Neural cell (in vitro differentiated cells): ENCODE data around the gene IVNS1ABP. TPM values are rescaled to one million over a fixed set of nuclear protein-coding genes. Genes with fewer than 3 reads are reported as not detected.

Experiments used
- H2AFZ ChIP-seq: fragments of 200-600, 300-800 bp; sonication (generic), shearing (Covaris generic); 2 replicates; pipeline ENCODE4 v1.6.0; 2014; ENCODE audit warnings: low read depth, mild to moderate bottlenecking, antibody characterized with exemption, low read length, moderate library complexity
- H3F3A ChIP-seq: fragments of 200-600 bp; shearing (Covaris generic); 2 replicates; pipeline ENCODE4 v1.6.1; 2016; ENCODE audit warnings: mild to moderate bottlenecking, moderate library complexity, mixed read lengths, antibody characterized with exemption, low read length; ENCODE audit not compliant: insufficient read depth, poor library complexity, severe bottlenecking
- H3K27ac ChIP-seq: fragments of 200-600, 300-800 bp; sonication (generic), shearing (Covaris generic); 2 replicates; pipeline ENCODE4 v1.5.1; 2014; ENCODE audit warnings: mild to moderate bottlenecking, low read length, moderate library complexity
- H3K27me3 ChIP-seq: fragments of 300-800, 200-600 bp; sonication (generic), shearing (Covaris generic); 2 replicates; pipeline ENCODE4 v1.6.0; 2014; ENCODE audit warnings: mild to moderate bottlenecking, low read depth, low read length, moderate library complexity; ENCODE audit not compliant: insufficient read depth
- H3K36me3 ChIP-seq: fragments of 300-800, 200-600 bp; sonication (generic), shearing (Covaris generic); 2 replicates; pipeline ENCODE4 v1.5.1; 2014; ENCODE audit warnings: mild to moderate bottlenecking, antibody characterized with exemption, low read length, moderate library complexity; ENCODE audit not compliant: insufficient read depth
- H3K4me2 ChIP-seq: fragments of 300-800, 200-600 bp; sonication (generic), shearing (Covaris generic); 2 replicates; pipeline ENCODE4 v1.6.0; 2014; ENCODE audit warnings: mild to moderate bottlenecking, low read length
- H3K4me3 ChIP-seq: fragments of 300-800, 200-600 bp; sonication (generic), shearing (Covaris generic); 2 replicates; pipeline ENCODE4 v1.5.1; 2014; ENCODE audit warnings: mild to moderate bottlenecking, low read length, moderate library complexity
- H3K79me2 ChIP-seq: fragments of 200-600 bp; shearing (Covaris generic); replicated peaks from 2 replicates; pipeline ENCODE4 v1.6.0; 2014; ENCODE audit warnings: mild to moderate bottlenecking, low read length, moderate library complexity; ENCODE audit not compliant: insufficient read depth
- H3K9ac ChIP-seq: fragments of 300-800, 200-600 bp; sonication (generic), shearing (Covaris generic); 2 replicates; pipeline ENCODE4 v1.6.1; 2016; ENCODE audit warnings: mild to moderate bottlenecking, low read length, mixed read lengths
- H3K9me2 ChIP-seq: fragments of 200-600 bp; shearing (Covaris generic); 2 replicates; pipeline ENCODE4 v1.6.1; 2016; ENCODE audit warnings: mild to moderate bottlenecking, low read length, mixed read lengths; ENCODE audit not compliant: insufficient read depth
- H3K9me3 ChIP-seq: fragments of 200-600, 300-800 bp; sonication (generic), shearing (Covaris generic); 2 replicates; pipeline ENCODE4 v1.6.1; 2016; ENCODE audit warnings: mild to moderate bottlenecking, mixed run types, low read length, moderate library complexity, mixed read lengths
- H4K20me1 ChIP-seq: fragments of 200-600 bp; shearing (Covaris generic); 2 replicates; pipeline ENCODE4 v1.6.1; 2016; ENCODE audit warnings: mild to moderate bottlenecking, mixed run types; ENCODE audit not compliant: insufficient read depth
- CTCF ChIP-seq: fragments of 450-650 bp; IDR thresholded peaks from 2 replicates; pipeline ENCODE4 v1.5.1; 2014; ENCODE audit warnings: antibody characterized with exemption, mild to moderate bottlenecking, moderate library complexity; ENCODE audit not compliant: poor library complexity, severe bottlenecking
- EP300 ChIP-seq: fragments of 450-650 bp; conservative IDR thresholded peaks from 2 replicates; pipeline ENCODE4 v1.6.1; 2014; ENCODE audit warnings: antibody characterized with exemption, mild to moderate bottlenecking, moderate library complexity; ENCODE audit not compliant: poor library complexity, severe bottlenecking
- EZH2 ChIP-seq: fragments of 200-600, 300-800 bp; shearing (Covaris generic), sonication (generic); IDR thresholded peaks from 2 replicates; pipeline ENCODE4 v1.6.1; 2014; ENCODE audit warnings: antibody characterized with exemption, low read length, borderline replicate concordance, mild to moderate bottlenecking; ENCODE audit not compliant: insufficient read depth, poor library complexity, severe bottlenecking
- MXI1 ChIP-seq: fragments of 450-650 bp; conservative IDR thresholded peaks from 2 replicates; pipeline ENCODE4 v1.6.1; 2014; ENCODE audit warnings: antibody characterized with exemption, mild to moderate bottlenecking; ENCODE audit not compliant: poor library complexity, severe bottlenecking
- POLR2AphosphoS5 ChIP-seq: IDR thresholded peaks from 2 replicates; pipeline ENCODE4 v1.6.1; 2012
- RAD21 ChIP-seq: fragments of 450-650 bp; conservative IDR thresholded peaks from 2 replicates; pipeline ENCODE4 v1.6.1; 2014; ENCODE audit warnings: antibody characterized with exemption, mild to moderate bottlenecking, moderate library complexity
- REST ChIP-seq: IDR thresholded peaks from 2 replicates; pipeline ENCODE4 v1.6.1; 2012; ENCODE audit warnings: borderline replicate concordance
- SMC3 ChIP-seq: fragments of 450-650 bp; conservative IDR thresholded peaks from 2 replicates; pipeline ENCODE4 v1.6.1; 2014; ENCODE audit warnings: antibody characterized with exemption, mild to moderate bottlenecking, moderate library complexity; ENCODE audit not compliant: poor library complexity
- TAF1 ChIP-seq: IDR thresholded peaks from 2 replicates; pipeline ENCODE4 v1.6.1; 2012; ENCODE audit warnings: low read depth
- polyA plus RNA-seq: library from polyadenylated mRNA; depleted of rRNA; stranded (reverse); fragments of >200 nt; gene quantifications from 2 replicates; pipeline ENCODE4 v1.2.3, GENCODE V29; 2014

IVNS1ABP gene
- polyA plus RNA-seq, 1 donor from 2014 or later: 208 TPM

GRCh38 chr1:185291652-185292051, 25.4 kb downstream of the IVNS1ABP start:
- no peaks in the 10 kb centered on the region for H3K79me2 ChIP-seq
- no peak overlapping the region for H2AFZ ChIP-seq
- H3K27me3 ChIP-seq: no peaks in the 10 kb centered on the region
- TF ChIP-seq TAF1 (no peak), EZH2 (no peak), EP300 (no peak), SMC3 (no peak), POLR2AphosphoS5 (no peak), RAD21 (no peak), MXI1 (no peak), REST (no peak), CTCF (no peak)
- H3K27ac ChIP-seq: no peak overlapping the region
- no peaks in the 10 kb centered on the region for H3K9me2 ChIP-seq
- H3K9me3 ChIP-seq: no peaks in the 10 kb centered on the region
- no peaks in the 10 kb centered on the region for H4K20me1 ChIP-seq
- H3F3A ChIP-seq: no peaks in the 10 kb centered on the region
- no peak overlapping the region for H3K9ac ChIP-seq
- H3K4me3 ChIP-seq: no peak overlapping the region
- H3K4me2 ChIP-seq: no peak overlapping the region
- peaks cover 7% of the 10 kb centered on the region for H3K36me3 ChIP-seq

- H3F3A ChIP-seq: no peaks in the 10 kb centered on the region
- no peaks in the 10 kb centered on the region for H3K9me3 ChIP-seq
- no peak overlapping the region for H2AFZ ChIP-seq
- H3K27ac ChIP-seq: no peak overlapping the region
- H3K9me2 ChIP-seq: no peaks in the 10 kb centered on the region
- no peak overlapping the region for H3K4me3 ChIP-seq
- H3K79me2 ChIP-seq: no peaks in the 10 kb centered on the region
- H3K36me3 ChIP-seq: peaks cover 4% of the 10 kb centered on the region
- TF ChIP-seq RAD21 (no peak), CTCF (no peak), POLR2AphosphoS5 (no peak), REST (no peak), MXI1 (no peak), SMC3 (no peak), EZH2 (no peak), EP300 (no peak), TAF1 (no peak)
- H3K27me3 ChIP-seq: no peaks in the 10 kb centered on the region
- no peaks in the 10 kb centered on the region for H4K20me1 ChIP-seq
- no peak overlapping the region for H3K9ac ChIP-seq
- no peak overlapping the region for H3K4me2 ChIP-seq
These were observed 25.9 kb downstream of the IVNS1ABP start for GRCh38 chr1:185291159-185291558.
